IPS-18a (cell line): ENCODE data around the gene PARP12.

Experiments
- H3K27ac ChIP-seq: one replicate; pipeline ENCODE4 v1.5.1; 2013; ENCODE audit warnings: low read length
- H3K27me3 ChIP-seq: one replicate; pipeline ENCODE4 v1.6.1; 2013; ENCODE audit warnings: mild to moderate bottlenecking, low read length; ENCODE audit not compliant: control insufficient read depth, insufficient read depth
- H3K36me3 ChIP-seq: one replicate; pipeline ENCODE4 v1.6.1; 2013; ENCODE audit warnings: low read depth, low read length; ENCODE audit not compliant: control insufficient read depth
- H3K4me1 ChIP-seq: one replicate; pipeline ENCODE4 v1.6.1; 2013; ENCODE audit warnings: low read depth, low read length; ENCODE audit not compliant: control insufficient read depth
- H3K4me3 ChIP-seq: one replicate; pipeline ENCODE4 v1.5.1; 2013; ENCODE audit warnings: low read length
- H3K9ac ChIP-seq: one replicate; pipeline ENCODE4 v1.6.1; 2013; ENCODE audit warnings: mild to moderate bottlenecking, low read length, moderate library complexity
- H3K9me3 ChIP-seq: one replicate; pipeline ENCODE4 v1.6.1; 2013; ENCODE audit warnings: low read depth, low read length; ENCODE audit not compliant: control insufficient read depth

Gene PARP12

DNA sequence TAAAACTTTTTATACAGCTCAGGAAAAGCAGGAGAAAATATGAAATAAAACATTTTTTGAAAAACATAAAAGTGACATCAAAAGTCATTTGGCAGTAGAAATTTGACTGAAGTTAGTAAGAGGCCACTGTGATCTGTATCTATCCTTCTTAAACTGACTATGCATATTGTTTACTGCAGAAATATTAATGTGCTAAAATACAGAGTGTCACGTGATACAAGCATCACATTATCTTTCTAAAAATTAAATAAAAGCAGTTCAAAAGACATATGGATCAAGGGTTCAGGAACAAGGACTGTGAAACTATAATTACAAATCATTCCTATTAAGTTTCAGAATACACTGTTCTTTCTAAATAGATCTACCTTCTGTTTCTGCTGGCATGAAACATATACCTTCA is 33.7 kb downstream of the PARP12 start:
- H3K4me3 ChIP-seq, result no peak overlapping the region
- H3K36me3 ChIP-seq, result no peaks in the 10 kb centered on the region
- no peak overlapping the region for H3K9ac ChIP-seq
- no peaks in the 10 kb centered on the region for H3K4me1 ChIP-seq
- no peak overlapping the region for H3K27ac ChIP-seq
- H3K27me3 ChIP-seq, result no peaks in the 10 kb centered on the region
- no peaks in the 10 kb centered on the region for H3K9me3 ChIP-seq

DNA sequence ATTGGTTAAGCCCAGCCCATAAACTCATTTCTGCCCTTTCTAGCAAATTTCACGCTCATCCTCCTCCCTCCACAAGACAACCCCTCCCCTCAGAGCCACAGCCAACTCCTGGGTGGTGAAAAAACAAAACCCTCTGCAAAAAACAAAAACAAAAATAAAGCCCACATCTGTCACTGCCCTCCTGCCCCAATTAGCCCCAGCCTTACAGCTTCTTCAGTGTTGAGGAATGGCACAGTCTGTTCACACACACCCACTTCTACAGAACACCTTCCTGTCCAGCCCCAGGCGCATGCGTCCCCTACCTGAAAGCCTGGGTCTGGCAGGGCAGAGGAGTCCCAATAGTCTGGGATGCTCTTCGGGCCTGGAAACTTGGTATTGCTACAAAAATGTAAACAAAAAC is 34.4 kb downstream of the PARP12 start:
- no peak overlapping the region for H3K9ac ChIP-seq
- H3K27ac ChIP-seq, result no peak overlapping the region
- no peaks in the 10 kb centered on the region for H3K36me3 ChIP-seq
- no peaks in the 10 kb centered on the region for H3K4me1 ChIP-seq
- H3K27me3 ChIP-seq, result no peaks in the 10 kb centered on the region
- H3K9me3 ChIP-seq, result no peaks in the 10 kb centered on the region
- H3K4me3 ChIP-seq, result no peak overlapping the region

DNA sequence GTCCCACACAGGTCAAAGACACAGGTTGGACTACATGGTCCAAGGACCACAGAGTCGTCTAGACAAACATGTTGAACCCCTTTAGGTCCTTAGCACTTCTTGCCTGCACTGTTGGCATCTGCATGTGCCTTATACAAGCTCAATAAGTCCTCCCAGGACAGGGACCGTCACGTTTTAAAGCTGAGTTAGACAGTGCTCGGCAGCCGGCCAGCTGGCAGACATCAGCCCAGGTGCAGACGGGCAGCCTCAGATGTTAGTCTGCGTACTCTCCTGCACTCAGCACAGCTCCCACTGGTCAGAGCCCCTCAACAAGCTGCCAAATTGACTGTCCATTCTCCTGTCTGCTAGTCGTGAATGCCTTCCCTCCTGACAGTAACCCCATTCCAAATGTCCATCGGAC is 34.9 kb downstream of the PARP12 start:
- Histone ChIP-seq H3K36me3 (no peaks in the 10 kb centered on the region), H3K27me3 (no peaks in the 10 kb centered on the region), H3K9ac (no peak overlapping the region), H3K4me3 (no peak overlapping the region), H3K9me3 (no peaks in the 10 kb centered on the region), H3K27ac (no peak overlapping the region), H3K4me1 (no peaks in the 10 kb centered on the region)

DNA sequence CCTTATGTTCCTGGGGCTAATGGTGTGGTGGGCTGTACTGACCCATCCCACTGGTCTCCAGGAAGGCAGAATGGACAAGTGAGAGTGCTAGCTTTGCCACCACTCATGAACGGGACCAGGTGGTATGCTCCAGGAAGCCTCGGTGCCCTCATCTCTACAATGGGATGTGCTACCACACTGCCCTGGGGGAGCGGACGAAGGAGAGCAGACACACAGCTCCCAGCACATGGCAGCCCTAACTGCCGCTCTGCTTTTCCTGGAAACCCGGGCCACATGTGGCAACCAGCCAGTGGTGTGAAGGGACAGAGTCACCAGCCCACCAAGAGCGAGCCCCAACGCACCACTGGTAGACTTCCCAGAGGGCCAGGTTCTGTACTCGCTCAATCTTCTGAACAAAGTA is 35.8 kb downstream of the PARP12 start:
- no peaks in the 10 kb centered on the region for H3K36me3 ChIP-seq
- H3K27me3 ChIP-seq, result no peaks in the 10 kb centered on the region
- H3K4me3 ChIP-seq, result no peak overlapping the region
- H3K9ac ChIP-seq, result no peak overlapping the region
- H3K4me1 ChIP-seq, result no peaks in the 10 kb centered on the region
- H3K27ac ChIP-seq, result no peak overlapping the region
- no peaks in the 10 kb centered on the region for H3K9me3 ChIP-seq

DNA sequence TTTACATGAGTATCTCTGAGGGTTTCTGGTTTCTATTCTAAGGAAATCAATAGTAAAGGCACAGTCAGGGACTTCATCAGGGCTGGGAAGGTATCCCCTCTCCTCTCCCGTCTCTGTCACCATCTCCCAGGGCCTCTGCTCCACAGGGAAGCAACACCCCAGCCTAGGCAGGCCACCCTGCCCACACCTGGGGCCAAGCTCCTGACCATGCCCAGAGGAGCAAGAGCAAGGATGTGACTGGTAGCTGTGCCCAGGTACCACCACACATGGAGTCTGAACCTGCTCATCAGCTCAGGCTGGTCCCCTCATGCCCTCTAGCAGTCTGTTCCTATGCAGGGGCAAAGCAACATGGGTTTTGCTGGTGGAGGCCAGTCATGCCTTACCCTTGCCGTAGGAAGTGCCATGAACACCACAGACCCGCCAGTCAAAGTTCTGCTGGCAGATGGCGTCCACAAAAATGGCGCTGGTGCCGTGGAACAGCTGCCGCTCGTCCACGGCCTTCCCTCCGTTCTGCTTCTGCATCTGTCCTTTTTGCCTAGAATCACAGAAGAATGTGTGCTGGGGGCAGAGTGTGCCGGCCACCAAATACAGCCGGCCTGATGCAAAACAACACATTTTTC is 36.8 kb downstream of the PARP12 start:
- no peak overlapping the region for H3K27ac ChIP-seq
- H3K27me3 ChIP-seq, result no peaks in the 10 kb centered on the region
- H3K36me3 ChIP-seq, result no peaks in the 10 kb centered on the region
- no peak overlapping the region for H3K4me3 ChIP-seq
- no peaks in the 10 kb centered on the region for H3K4me1 ChIP-seq
- H3K9ac ChIP-seq, result no peak overlapping the region
- H3K9me3 ChIP-seq, result no peaks in the 10 kb centered on the region

DNA sequence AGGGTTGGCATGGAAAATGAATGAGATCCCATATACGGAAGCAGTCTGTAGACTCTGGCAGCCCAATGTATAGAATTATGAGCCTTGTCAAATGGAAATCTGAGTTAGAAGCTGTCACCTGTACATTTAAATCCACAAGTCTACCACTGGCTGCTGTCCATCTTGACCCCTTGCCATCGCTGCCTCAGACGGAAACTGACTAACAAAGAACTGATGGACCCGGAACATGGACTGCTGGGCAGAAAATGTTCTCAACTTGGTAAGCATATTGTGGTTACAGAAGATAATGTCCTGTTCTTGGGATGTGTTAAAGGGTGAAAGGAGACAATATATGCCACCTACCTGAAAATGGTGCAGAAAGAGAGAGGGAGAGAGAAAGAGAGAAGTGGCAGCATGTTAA is 37.5 kb downstream of the PARP12 start:
- Histone ChIP-seq H3K9me3 (no peaks in the 10 kb centered on the region), H3K9ac (no peak overlapping the region), H3K27ac (no peak overlapping the region), H3K27me3 (no peaks in the 10 kb centered on the region), H3K36me3 (no peaks in the 10 kb centered on the region), H3K4me1 (no peaks in the 10 kb centered on the region), H3K4me3 (no peak overlapping the region)

DNA sequence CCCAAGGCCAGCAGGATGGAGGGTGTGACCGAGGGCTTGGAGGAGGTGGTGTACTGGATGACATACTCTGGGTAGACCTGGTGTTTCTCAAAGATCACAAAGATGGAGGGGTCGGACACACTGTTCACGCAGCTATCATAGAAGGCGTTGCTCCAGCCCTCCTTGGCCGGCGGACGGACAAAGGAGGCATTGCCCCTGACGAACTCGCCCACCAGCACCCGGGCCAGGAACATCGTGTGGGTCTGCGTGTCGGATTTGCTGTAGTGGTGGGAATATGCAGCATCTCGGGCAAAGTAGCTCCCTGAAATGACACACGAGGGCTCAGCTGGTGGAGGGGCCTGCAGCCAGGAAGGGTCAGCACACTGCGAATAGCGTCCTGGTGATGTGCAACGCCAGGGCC is 38.2 kb downstream of the PARP12 start:
- no peaks in the 10 kb centered on the region for H3K9me3 ChIP-seq
- H3K4me1 ChIP-seq, result no peaks in the 10 kb centered on the region
- H3K9ac ChIP-seq, result no peak overlapping the region
- no peak overlapping the region for H3K4me3 ChIP-seq
- H3K27ac ChIP-seq, result no peak overlapping the region
- H3K36me3 ChIP-seq, result no peaks in the 10 kb centered on the region
- H3K27me3 ChIP-seq, result no peaks in the 10 kb centered on the region

DNA sequence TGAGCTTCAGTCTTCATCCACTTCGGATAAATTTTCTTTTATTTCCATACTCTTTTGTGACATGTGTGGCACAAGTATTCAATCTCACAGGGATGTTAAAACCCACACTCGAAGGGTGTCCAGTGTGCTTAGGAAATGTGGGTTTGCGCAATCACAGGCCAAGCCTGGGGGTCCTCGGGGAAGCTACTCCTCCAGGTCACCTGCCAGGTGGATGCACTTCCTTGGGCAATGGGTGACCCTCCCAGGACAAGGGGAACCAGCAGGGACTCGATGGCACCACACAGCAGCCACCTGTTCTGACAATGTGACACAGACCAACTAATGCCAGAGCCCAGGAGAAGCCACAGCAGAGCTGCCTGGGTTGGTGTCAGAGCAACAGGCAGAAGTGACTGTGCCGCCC is 39.0 kb downstream of the PARP12 start:
- Histone ChIP-seq H3K9me3 (no peaks in the 10 kb centered on the region), H3K27ac (no peak overlapping the region), H3K36me3 (no peaks in the 10 kb centered on the region), H3K4me1 (no peaks in the 10 kb centered on the region), H3K27me3 (no peaks in the 10 kb centered on the region), H3K9ac (no peak overlapping the region), H3K4me3 (no peak overlapping the region)

DNA sequence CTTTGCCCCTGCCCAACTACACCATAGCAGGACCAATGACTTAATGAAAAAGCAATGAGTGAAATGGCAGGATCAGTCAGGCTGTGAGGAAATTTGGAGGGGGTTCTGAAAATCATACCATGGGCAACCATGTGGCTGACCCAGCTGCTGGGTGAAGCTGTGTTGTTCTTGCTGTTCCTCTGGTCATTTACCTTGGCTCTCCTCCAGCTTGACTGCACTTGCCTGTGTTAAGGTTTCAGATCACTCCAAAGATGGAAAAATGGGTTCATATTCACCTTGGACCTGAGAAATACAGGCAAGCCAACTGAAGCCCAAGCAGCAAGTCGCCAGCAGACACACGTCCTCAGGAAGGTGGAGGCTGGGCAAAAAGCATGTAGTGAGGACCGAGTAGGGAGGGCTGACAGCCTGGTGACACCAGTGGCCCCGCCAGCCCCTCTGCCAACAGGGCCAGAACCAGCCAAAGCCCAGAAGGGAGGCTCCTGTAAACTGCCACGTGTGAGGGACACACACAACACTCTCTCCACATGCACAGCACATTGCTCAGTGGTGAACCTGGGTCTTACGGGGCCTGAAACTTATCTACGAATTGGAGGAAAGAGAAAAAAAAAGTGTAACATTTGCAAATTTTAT is 40.1 kb downstream of the PARP12 start:
- Histone ChIP-seq H3K4me3 (no peak overlapping the region), H3K36me3 (no peaks in the 10 kb centered on the region), H3K27me3 (no peaks in the 10 kb centered on the region), H3K9ac (no peak overlapping the region), H3K27ac (no peak overlapping the region), H3K9me3 (no peaks in the 10 kb centered on the region), H3K4me1 (no peaks in the 10 kb centered on the region)

DNA sequence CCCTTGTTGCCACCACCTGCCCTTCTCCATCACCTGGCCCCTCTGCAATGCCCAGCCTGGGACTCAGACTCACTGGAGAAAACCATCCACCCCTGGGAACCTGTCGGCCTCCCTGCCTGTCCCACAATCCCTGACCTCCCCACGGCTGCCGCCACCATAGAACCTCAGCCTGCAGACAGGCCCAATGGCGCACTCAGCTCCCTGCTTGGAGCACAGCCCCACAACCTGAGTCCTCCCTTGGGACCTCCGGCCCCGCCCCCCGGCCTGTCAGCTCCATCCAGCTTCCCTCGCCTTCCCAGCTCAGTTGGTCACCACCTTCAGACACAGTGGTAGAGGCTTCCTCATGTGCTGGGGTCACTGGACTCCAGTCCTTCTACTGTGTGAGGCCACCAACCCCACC is 41.1 kb downstream of the PARP12 start:
- Histone ChIP-seq H3K27ac (no peak overlapping the region), H3K4me1 (no peaks in the 10 kb centered on the region), H3K36me3 (no peaks in the 10 kb centered on the region), H3K9ac (no peak overlapping the region), H3K27me3 (no peaks in the 10 kb centered on the region), H3K4me3 (no peak overlapping the region), H3K9me3 (no peaks in the 10 kb centered on the region)

DNA sequence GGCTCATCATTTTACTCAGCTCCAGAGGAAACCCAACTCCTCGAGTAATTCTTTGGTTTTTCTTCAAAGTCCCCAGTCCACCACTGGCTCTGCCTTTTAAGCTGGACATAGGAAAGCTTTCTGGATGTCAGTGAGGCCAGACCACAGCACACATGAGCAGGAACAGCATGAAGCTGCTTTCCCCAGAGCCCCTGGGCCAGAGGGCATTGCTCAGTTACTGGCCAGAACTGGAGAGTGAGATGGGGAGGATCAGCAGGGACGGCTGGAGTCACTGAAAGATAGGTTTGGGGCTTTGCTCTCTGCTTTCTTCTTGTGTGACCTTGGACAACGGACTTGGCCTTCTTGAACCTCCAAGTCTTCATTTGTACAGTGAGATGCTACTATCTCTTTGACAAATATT is 43.1 kb downstream of the PARP12 start:
- no peaks in the 10 kb centered on the region for H3K27me3 ChIP-seq
- no peak overlapping the region for H3K4me3 ChIP-seq
- no peak overlapping the region for H3K9ac ChIP-seq
- no peaks in the 10 kb centered on the region for H3K36me3 ChIP-seq
- no peaks in the 10 kb centered on the region for H3K4me1 ChIP-seq
- no peak overlapping the region for H3K27ac ChIP-seq
- H3K9me3 ChIP-seq, result no peaks in the 10 kb centered on the region

DNA sequence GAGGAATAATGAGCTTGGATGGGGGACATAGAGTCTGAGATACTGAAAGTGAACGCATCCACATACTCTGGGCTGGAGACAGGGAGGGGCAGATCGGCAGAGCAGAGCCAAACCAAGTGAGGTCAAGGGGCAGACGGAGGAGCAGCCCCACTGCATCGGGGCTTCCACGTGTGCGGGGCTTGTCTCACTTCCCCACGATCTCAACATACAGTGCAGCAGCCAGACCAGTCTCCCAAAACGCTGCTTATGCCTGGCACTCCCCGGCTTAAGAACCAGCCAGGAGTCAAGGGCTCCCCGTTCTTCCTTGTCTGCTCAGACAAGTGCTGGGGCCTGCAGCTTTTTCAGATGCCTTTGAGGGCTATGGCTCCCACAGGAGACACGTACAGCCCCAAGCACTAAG is 43.6 kb downstream of the PARP12 start:
- H3K27me3 ChIP-seq, result no peaks in the 10 kb centered on the region
- H3K9me3 ChIP-seq, result no peaks in the 10 kb centered on the region
- no peak overlapping the region for H3K9ac ChIP-seq
- H3K36me3 ChIP-seq, result no peaks in the 10 kb centered on the region
- no peak overlapping the region for H3K27ac ChIP-seq
- no peaks in the 10 kb centered on the region for H3K4me1 ChIP-seq
- H3K4me3 ChIP-seq, result no peak overlapping the region
